ENCODE results near the gene ESAM. TPM values are rescaled to one million over a fixed set of nuclear protein-coding genes. Genes with fewer than 3 reads are reported as not detected.
A peak's percentile ranks its signal among the peaks of the same experiment; 100 is the strongest.

Gene ESAM
- polyA plus RNA-seq, 3 donors: 0.18 to 0.74 (median 0.49) TPM

GRCh38 chr11:124725719-124726105 lies 36.4 kb downstream of the ESAM start:
- H3K4me2 ChIP-seq (replicated peaks; ENCODE audit: extremely low read depth, low read length, poor library complexity, severe bottlenecking): peak overlapping the region; percentile 67
- H3K4me3 ChIP-seq (replicated peaks in 1 of 3; ENCODE audit: low read depth in 2 of 3, low read length in 3 of 3): peak overlapping the region in 1 of 3 experiments; percentile 63
- DNase-seq: peak in 2 of 3 donors; percentile 41 to 46
- Mint-ChIP-seq H3K4me3 (peak overlapping the region in 1 of 2 donors; percentile 52), H3K4me1 (peaks cover 70% of the 10 kb centered on the region), H3K27ac (peak overlapping the region; percentile 13 to 77 (median 60)), H3K9me3 (no peaks in the 10 kb centered on the region), H3K27me3 (ENCODE audit: low read depth in 3 of 3) (peaks cover 8 to 11% (median 9%) of the 10 kb centered on the region in 3 donors), H3K36me3 (no peaks in the 10 kb centered on the region)
- WGBS (ENCODE audit: insufficient coverage): 0% methylated on average over 5 of the region's 6 CpGs
- no peaks in the 10 kb centered on the region for H3K9me3 ChIP-seq (replicated peaks in 1 of 2; ENCODE audit: control insufficient read depth in 1 of 2, insufficient read depth in 1 of 2, low read length in 2 of 2)
- no peaks in the 10 kb centered on the region for H4K20me1 ChIP-seq (ENCODE audit: insufficient read depth, low read length)
- H3K79me2 ChIP-seq (ENCODE audit: insufficient read depth, low read length): no peaks in the 10 kb centered on the region
- no peaks in the 10 kb centered on the region for H3K36me3 ChIP-seq (replicated peaks in 1 of 2; ENCODE audit: control insufficient read depth in 1 of 2, insufficient read depth in 2 of 2, low read length in 2 of 2)
- peak overlapping the region; percentile 73 for H2AFZ ChIP-seq (ENCODE audit: insufficient read depth, low read depth, low read length, poor library complexity, severe bottlenecking)
- H3K27ac ChIP-seq (ENCODE audit: low read depth in 1 of 2, low read length in 2 of 2): no peak overlapping the region
- no peak overlapping the region for H3K9ac ChIP-seq (ENCODE audit: insufficient read depth, low read length, poor library complexity, severe bottlenecking)
- H3K4me1 ChIP-seq (ENCODE audit: control insufficient read depth in 1 of 2, insufficient read depth in 2 of 2, low read length in 2 of 2): peaks cover 63 to 65% of the 10 kb centered on the region in 2 donors
- no peaks in the 10 kb centered on the region for H3K27me3 ChIP-seq (ENCODE audit: control insufficient read depth in 2 of 2, insufficient read depth in 2 of 2, low read length in 2 of 2)
- TF ChIP-seq CTCF (IDR thresholded peaks at IDR 0.05): no peak
- intact Hi-C loops (cut with micrococcal nuclease): no loop called here

- Mint-ChIP-seq H3K27me3 (ENCODE audit: low read depth in 3 of 3) (peaks cover 8 to 12% (median 9%) of the 10 kb centered on the region in 3 donors), H3K9me3 (no peaks in the 10 kb centered on the region), H3K4me1 (peaks cover 68% of the 10 kb centered on the region), H3K4me3 (peak overlapping the region; percentile 47 to 52), H3K27ac (peak overlapping the region in 6 of 7 donors; percentile 13 to 77 (median 52)), H3K36me3 (no peaks in the 10 kb centered on the region)
- Histone ChIP-seq H3K9me3 (replicated peaks in 1 of 2; ENCODE audit: control insufficient read depth in 1 of 2, insufficient read depth in 1 of 2, low read length in 2 of 2) (no peaks in the 10 kb centered on the region), H3K4me1 (ENCODE audit: control insufficient read depth in 1 of 2, insufficient read depth in 2 of 2, low read length in 2 of 2) (peaks cover 59 to 60% of the 10 kb centered on the region in 2 donors), H3K27ac (ENCODE audit: low read depth in 1 of 2, low read length in 2 of 2) (no peak overlapping the region), H3K36me3 (replicated peaks in 1 of 2; ENCODE audit: control insufficient read depth in 1 of 2, insufficient read depth in 2 of 2, low read length in 2 of 2) (no peaks in the 10 kb centered on the region), H3K4me3 (replicated peaks in 1 of 3; ENCODE audit: low read depth in 2 of 3, low read length in 3 of 3) (peak overlapping the region in 1 of 3 experiments; percentile 63), H2AFZ (ENCODE audit: insufficient read depth, low read depth, low read length, poor library complexity, severe bottlenecking) (peak overlapping the region; percentile 73), H3K9ac (ENCODE audit: insufficient read depth, low read length, poor library complexity, severe bottlenecking) (no peak overlapping the region), H3K79me2 (ENCODE audit: insufficient read depth, low read length) (no peaks in the 10 kb centered on the region), H3K27me3 (ENCODE audit: control insufficient read depth in 2 of 2, insufficient read depth in 2 of 2, low read length in 2 of 2) (no peaks in the 10 kb centered on the region), H3K4me2 (replicated peaks; ENCODE audit: extremely low read depth, low read length, poor library complexity, severe bottlenecking) (peak overlapping the region; percentile 67), H4K20me1 (ENCODE audit: insufficient read depth, low read length) (no peaks in the 10 kb centered on the region)
- no peak for DNase-seq
- 0% methylated on average over 2 of the region's 14 CpGs for WGBS (ENCODE audit: insufficient coverage)
- intact Hi-C loops (cut with micrococcal nuclease): no loop called here
- TF ChIP-seq CTCF (IDR thresholded peaks at IDR 0.05): no peak
Observed at GRCh38 chr11:124724979-124725718, 36.9 kb downstream of the ESAM start.

Data from CD14-positive monocyte (primary cell).